Fibroblast of gingiva (primary cell): ENCODE measurements around the gene SSB.
A peak's percentile ranks its signal among the peaks of the same experiment; 100 is the strongest.
"Not testable (repeated sequence)": the region's sequence is repeated elsewhere in the genome, so short reads cannot be mapped to it uniquely, and the experiment has no call there.

Experiments used
- DNase-seq: peaks from one replicate; pipeline ENCODE4 v3.0.0-alpha.2; 2011; ENCODE audit warnings: low read depth

The SSB gene

DNA sequence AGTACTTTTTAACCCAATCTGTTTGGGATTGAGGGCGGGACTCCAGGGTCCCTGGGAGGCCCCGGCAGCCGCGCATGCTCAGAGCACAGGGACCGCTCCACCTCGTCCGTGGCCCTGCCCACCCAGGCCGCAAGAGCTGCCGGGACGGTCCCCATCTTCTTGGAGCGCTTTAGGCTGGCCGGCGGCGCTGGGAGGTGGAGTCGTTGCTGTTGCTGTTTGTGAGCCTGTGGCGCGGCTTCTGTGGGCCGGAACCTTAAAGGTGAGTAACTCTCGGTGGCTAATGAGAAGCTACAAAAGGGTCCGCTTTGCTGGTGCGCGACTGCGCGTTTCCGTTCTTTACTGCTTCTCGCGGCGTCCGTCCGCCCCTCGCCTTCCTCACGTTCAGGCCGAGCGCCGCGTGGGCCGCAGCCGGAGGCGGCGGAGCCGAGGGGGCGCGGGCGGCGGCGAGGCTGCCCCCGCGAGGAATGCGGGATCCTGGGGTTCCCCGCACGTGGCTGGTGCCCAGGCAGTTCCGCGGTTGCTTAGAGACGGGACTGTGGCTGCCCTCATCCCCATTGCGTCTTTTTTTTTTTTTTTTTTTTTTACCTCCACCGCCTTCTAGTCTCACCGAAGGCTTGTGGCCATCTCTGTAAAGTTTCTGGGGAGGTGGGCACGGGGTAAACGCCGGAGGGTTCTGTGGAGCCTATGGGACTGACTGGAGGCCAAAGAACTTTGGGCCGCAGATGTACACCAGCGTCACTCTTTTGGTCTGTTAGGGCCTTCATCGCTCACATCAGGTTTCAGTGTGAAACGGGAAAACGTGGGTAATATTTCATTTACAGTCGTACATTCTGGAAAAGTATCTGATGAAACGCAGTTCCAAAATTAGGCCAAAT lies at the start of gene SSB:
TSS of gene SSB (plus strand) at position 154 of the 875 bp plus-strand sequence. CDS start 2,090 bp downstream, outside the sequence.
- DNase-seq: peak; percentile 94

DNA sequence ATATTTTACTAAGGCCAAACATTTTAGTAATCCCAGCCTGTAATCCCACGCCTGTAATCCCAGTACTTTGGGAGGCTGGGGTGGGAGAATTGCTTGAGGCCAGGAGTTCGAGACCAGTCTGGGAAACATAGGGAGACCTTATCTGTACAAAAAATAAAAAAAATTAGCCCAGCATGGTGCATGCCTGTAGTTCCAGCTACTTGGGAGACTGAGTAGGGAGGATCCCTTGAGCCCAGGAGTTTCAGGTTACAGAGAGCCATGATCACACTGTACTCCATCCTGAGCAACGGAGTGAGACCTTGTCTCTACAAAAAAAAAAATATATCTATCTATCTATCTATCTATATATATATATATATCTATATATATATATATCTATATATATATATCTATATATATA lies 45.9 kb upstream of the SSB start:
- DNase-seq: no peak

- no peak for DNase-seq
Measured at GRCh38 chr2:169755083-169755870, 43.4 kb upstream of the SSB start.

DNA sequence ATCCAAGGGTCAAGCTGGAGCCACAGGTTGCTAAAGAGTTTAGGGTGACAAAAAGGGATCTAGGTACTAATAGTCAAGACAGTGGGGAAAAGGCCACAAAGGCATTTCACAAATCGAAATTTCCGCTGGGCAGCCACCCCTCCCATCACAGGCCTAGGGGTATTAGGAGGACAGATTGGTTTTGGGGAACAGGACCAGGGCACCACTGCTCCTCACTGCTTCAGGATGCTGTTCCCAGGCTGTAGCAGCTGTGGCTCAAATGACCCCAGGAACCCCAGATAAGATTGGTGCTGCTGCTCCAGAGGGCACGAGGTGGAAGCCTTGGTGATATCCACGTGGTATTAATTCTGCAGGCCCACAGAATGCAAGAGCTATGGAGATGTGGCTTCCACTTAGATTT lies 42.3 kb upstream of the SSB start:
- no peak for DNase-seq

- no peak for DNase-seq
Measured at GRCh38 chr2:169757356-169757755, 41.3 kb upstream of the SSB start.

DNA sequence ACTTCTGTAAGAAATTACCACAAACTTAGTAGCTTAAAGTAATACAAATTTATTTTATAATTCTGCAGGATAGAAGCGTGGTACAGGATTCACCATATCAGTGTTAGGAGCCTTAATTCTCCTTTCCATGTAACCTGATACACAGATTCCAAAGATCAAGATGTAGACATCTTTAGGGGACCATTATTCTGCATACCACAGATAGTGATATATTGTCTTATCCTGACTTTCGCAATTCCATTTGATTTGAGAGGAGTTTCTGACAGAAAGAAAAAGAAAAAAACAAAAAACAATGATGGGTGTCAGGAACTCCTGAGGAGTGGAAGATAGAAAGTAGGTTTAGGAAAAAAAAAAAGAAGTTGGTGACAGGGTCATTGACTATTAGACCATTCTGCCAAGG lies 40.9 kb upstream of the SSB start:
- no peak for DNase-seq

GRCh38 chr2:169759987-169760386 lies 38.7 kb upstream of the SSB start:
- DNase-seq: no peak

DNA sequence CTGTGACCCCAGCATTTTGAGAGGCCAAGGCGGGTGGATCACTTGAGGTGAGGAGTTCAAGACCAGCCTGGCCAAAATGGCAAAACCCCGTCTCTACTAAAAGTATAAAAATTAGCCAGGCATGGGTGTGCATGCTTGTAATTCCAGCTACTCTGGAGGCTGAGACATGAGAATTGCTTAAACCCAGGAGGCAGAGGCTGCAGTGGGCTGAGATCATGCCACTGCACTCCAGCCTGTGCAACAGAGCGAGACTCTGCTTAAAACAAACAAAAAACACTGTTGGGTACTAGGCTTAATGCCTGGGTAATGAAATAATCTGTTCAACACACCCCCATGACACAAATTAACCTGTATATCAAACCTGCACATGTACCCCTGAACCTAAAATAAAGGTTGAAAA lies 37.9 kb upstream of the SSB start:
- not testable (repeated sequence) for DNase-seq

DNA sequence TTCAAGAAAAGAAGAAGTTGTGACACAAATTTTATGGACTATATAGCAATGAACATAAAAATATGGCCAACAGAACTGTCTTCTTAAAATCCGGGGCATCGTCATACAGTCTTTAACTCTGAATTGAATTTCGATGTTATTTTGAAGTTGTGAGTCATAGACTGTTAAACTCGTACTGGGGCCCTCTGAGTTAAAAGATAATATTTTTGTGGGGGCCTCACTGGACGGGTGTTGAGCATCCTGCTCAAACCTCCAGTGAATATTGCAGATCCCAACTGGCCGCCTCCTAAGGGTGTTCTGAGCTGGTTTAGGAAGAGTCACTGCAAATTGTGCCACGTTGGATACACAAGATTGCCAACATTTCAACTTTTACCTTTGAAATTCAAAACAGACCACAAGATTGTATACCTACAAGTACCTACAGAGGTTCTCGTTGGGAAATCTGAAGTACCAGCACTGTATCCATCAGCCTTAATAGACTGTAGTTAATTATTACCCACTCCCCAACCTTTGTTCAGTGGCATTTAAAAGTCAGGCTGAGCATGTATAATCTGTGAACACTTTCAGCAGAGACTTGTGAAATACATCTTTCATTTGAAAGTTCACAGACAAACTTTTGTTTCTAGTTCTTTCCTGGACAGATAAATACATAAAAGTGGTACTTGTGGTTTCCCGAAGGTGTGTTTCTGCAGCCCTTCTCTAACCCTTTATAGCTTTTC lies 37.3 kb upstream of the SSB start:
- DNase-seq: no peak

DNA sequence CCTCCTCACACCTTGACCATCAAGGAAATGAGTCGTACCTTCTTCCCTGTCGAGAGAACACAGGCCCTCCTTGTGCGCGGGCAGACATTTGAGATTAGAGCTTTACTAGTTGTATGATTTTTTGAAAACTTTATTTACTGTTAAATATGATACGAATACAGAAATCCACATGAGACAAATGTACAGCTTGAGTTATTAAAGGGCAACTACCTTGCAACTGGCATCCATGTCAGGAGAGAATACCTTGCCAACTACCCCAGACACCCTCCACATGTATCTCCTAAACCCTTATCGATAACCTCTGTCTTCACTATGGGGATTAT lies 36.7 kb upstream of the SSB start:
- DNase-seq: no peak

GRCh38 chr2:169765523-169765922 lies 33.1 kb upstream of the SSB start:
- peak; percentile 9 for DNase-seq

DNA sequence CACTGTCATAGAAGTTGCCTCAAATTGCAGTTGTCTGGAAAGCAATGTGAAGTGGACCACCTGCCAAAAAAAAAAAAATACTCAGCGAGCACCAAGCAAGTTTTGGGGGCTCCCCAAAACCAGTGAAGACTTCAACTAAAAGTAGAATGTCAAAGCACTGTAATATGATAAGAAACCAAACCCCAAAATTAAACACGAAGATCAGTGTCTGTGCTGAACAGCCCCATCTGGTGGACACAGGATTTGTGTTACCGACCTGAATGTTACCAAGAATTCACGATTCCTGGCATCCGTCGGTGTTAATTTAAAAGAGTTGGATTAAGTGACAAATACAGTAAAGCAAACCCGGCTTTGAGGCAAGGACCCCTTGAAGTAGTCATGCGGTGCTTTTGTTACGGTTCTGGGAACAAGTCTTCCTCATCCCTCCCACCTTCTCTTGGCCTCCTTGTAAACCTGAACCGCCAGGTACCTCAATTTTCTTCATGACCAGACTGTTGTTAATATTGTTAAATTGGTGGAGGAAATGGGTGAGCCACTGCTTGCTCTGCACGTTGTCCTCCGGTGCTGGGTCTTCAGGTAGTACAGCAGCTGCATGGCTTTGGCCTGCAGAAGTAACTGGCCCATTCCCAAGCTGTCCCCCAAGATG lies 31.3 kb upstream of the SSB start:
- DNase-seq: peak; percentile 55

GRCh38 chr2:169768262-169768995 lies 30.2 kb upstream of the SSB start:
- DNase-seq: no peak

DNA sequence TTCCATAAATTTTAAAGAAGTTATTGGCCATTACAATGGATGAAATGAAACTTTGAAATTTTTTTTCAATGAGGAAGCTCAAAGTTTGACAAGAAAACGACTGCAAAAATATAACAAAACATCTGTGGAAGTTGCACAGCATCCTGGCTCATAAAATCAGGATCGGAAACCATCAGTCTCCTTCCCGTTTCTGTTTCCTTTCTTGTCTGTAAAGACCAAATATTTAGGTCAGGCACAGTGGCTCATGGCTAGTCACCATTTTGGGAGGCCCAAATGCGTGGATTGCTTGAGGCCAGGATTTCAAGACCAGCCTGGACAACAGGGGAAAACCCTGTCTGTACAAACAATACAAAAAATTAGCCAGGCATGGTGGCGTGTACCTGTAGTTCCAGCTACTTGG lies 27.6 kb upstream of the SSB start:
- DNase-seq: no peak

GRCh38 chr2:169771612-169772011 lies 27.1 kb upstream of the SSB start:
- no peak for DNase-seq

GRCh38 chr2:169772651-169773050 lies 26.0 kb upstream of the SSB start:
- no peak for DNase-seq

DNA sequence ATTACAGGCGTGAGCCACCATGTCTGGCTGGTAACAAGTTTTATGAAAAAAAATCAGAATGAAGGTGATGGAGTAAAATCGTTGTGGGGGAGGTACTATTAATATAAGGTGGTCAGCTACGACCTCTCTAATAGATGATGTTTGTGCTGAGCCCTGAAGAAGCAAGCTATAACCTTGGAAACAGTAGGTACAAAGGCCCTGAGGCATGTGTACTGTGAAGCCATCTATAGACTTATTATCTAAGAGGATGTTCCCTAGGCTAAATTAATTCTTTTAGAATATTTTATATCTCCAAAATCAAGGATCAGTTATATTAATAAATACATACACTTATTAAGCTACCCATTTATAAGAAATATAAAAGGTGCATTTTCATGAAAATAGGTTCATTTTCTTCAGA lies 23.3 kb upstream of the SSB start:
- no peak for DNase-seq

DNA sequence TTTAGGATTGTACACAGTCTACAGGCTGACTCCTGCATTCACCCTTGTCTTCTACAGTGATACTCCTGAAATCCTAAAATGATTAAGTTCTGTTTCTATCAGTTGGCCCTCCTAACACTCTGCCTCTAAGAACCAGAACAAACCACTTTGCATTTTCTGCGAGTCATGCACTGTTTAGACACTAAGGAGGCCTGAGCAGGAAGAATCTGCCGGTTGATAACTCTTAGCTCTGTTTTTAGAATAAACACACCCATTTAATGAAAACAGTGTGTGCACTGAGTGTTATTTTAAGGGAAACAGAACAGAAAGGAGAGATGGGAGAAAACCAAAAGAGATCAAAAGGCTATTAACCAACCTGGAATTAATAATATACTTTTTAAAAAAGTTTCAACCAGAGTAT lies 22.9 kb upstream of the SSB start:
- peak; percentile 64 for DNase-seq

DNA sequence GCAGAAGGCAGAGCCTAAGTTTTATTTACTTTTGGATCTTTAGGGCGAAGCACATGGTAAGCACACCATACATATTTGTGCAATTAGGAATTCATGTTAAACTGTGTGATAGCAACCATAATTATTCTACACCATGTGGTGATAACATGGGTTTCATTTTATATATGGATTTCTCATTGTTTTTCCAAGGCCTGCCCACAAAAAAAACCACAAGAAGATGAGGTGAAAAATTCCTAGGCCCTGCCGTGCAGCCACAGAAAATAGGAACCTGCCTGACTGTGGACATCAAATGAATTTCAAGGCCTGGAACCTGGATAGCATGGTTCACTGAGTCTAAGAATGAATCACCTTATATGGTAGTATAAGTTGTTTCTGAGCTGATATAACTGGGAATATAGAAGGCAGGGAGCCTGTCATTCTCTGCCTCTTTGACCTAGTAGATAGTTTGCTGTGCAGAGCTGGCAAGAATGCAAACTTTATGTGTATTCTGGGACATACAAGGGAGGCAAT lies 22.4 kb upstream of the SSB start:
- DNase-seq: no peak

DNA sequence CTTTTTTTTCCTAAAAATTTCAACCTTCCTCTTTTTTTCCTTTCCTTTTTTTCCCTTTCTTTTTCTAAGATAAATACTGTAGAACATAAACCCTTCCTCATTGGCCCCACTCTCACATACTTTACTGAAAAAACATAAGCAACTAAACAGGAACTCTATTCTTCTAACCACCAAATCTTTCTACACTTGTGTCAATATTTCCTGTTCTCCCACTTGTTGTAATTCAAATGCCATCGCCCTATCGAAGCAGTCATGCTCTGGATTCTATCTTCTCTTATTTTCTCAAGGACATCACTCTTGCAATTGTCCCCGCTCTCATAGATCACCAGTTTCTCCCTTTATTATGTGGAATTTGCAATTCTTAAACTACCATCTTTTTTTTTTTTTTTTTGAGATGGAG lies 20.2 kb upstream of the SSB start:
- DNase-seq: no peak

DNA sequence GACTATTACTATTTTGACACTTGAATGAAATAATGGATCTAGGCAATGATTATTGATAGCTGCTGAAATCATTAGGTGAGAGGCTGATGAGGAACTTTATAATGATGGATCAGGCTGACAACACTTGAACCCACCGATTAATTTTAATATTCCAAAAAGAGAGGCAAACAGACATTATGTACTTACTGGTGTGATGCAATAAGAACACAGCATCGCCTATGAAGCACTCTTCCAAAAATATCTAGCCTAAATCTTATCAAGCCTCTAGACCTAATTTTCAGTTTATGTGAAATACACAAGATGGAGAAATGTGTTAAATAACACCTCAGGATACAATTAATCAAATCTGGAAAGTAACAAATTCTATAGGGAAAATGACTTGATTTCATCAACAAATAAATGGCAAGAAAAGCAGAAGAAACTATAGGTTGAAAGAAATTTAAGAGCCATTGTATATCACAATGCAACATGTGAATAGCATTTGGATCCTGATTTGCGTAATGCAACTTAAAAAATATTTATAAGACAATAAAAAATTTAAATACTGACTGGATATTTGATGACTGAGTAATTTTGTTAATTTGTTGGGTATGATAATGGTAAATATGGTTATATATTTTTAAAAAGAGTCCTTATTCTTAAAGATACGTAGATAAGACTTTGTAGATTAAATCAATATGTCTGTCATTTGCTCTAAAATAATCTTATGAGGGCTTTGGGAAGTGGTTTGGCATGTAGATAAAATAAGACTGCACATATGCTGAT lies 17.2 kb upstream of the SSB start:
- no peak for DNase-seq
